Right kidney (tissue), 1 donor: ENCODE measurements around the gene ALG14.

ENCODE experiments used
- DNase-seq: peaks from one replicate; pipeline ENCODE4 v3.0.0-alpha.2; 2016

The ALG14 gene

GRCh38 chr1:94928293-94928939 is 144.3 kb downstream of the ALG14 start:
- no peak for DNase-seq

GRCh38 chr1:94927405-94928175 is 145.2 kb downstream of the ALG14 start:
- DNase-seq, result peak; percentile 95

GRCh38 chr1:94926915-94927404 is 145.8 kb downstream of the ALG14 start, which contains the start of gene CNN3:
CNN3 (minus strand) TSS chr1:94927110; CDS start chr1:94926894, 216 bp downstream.
- DNase-seq, result no peak

GRCh38 chr1:94926126-94926914 is 146.4 kb downstream of the ALG14 start:
- peak; percentile 97 for DNase-seq

GRCh38 chr1:94925561-94926125 is 147.1 kb downstream of the ALG14 start:
- peak; percentile 85 for DNase-seq

GRCh38 chr1:94925004-94925403 is 147.7 kb downstream of the ALG14 start:
- DNase-seq, result no peak
